Gastroesophageal sphincter (tissue), 4 donors: ENCODE measurements around the gene NFASC. TPM values are rescaled to one million over a fixed set of nuclear protein-coding genes. Genes with fewer than 3 reads are reported as not detected.

ENCODE experiments used
- ATAC-seq: fragments of 150-250 bp; one replicate; pipeline ENCODE4 v1.9.1; 2016; ENCODE audit warnings: mild to moderate bottlenecking, moderate library complexity
- H3K27ac ChIP-seq, 4 donors: fragments of 200-600 bp; sonication (generic) in 3 of 4; 1 replicate in 3 of 4; 2 replicates in 1 of 4; pipeline ENCODE4 v1.5.1; 2016 to 2019
- H3K27me3 ChIP-seq: fragments of 200-600 bp; sonication (generic); one replicate; pipeline ENCODE4 v1.5.1; 2019
- H3K36me3 ChIP-seq, 2 donors: fragments of 200-600 bp; sonication (generic); one replicate each; pipeline ENCODE4 v1.5.1; 2019; ENCODE audit warnings: control low read depth in 1 of 2
- H3K4me1 ChIP-seq, 3 donors: fragments of 200-600 bp; sonication (generic); 1 replicate in 2 of 3; 2 replicates in 1 of 3; pipeline ENCODE4 v1.5.1; 2016 to 2019; ENCODE audit warnings: control low read depth in 2 of 3
- H3K4me3 ChIP-seq, 2 donors: fragments of 200-600 bp; sonication (generic); one replicate each; pipeline ENCODE4 v1.5.1; 2019; ENCODE audit warnings: mild to moderate bottlenecking in 1 of 2, moderate library complexity in 1 of 2
- H3K9me3 ChIP-seq, 3 donors: fragments of 200-600 bp; sonication (generic); one replicate each; pipeline ENCODE4 v1.5.1; 2017 to 2019; ENCODE audit warnings: control low read depth in 2 of 3
- EP300 ChIP-seq: sonication (generic); formaldehyde crosslinking; IDR thresholded peaks from one replicate; pipeline ENCODE4 v1.6.1; 2017; ENCODE audit warnings: antibody characterized with exemption, mild to moderate bottlenecking
- POLR2A ChIP-seq, 2 donors: fragments of 450-650 bp; IDR thresholded peaks; one replicate each; pipeline ENCODE4 v1.6.1; 2017; ENCODE audit warnings: antibody characterized with exemption in 2 of 2, mild to moderate bottlenecking in 2 of 2, moderate library complexity in 1 of 2
- POLR2AphosphoS5 ChIP-seq: sonication (generic); formaldehyde crosslinking; IDR thresholded peaks from one replicate; pipeline ENCODE4 v1.6.1; 2017; ENCODE audit warnings: antibody characterized with exemption
- WGBS, 2 donors: methylation state at CpG; one replicate each; pipeline ENCODE4 v1.1.5; 2018; ENCODE audit warnings: low coverage in 1 of 2; 5-methylcytosine and 5-hydroxymethylcytosine counted together
- total RNA-seq, 4 donors: library from RNA; depleted of rRNA; stranded (reverse); fragments of >200 nt; gene quantifications; one replicate each; pipeline ENCODE4 v1.1.0, GENCODE V29; 2016
- TF ChIP-seq, protein P1 (sequence below), 4 experiments: fragments of 200-600 bp in 2 of 4; fragments of 450-650 bp in 2 of 4; sonication (generic) in 1 of 4; IDR thresholded peaks; one replicate each; pipeline ENCODE4 v1.5.1; 2017 to 2019; ENCODE audit warnings: antibody characterized with exemption in 4 of 4, mild to moderate bottlenecking in 2 of 4, moderate library complexity in 2 of 4

Gene NFASC
- total RNA-seq, 4 donors from 2014 or later = 39.0 to 121 (median 54.5) TPM

DNA sequence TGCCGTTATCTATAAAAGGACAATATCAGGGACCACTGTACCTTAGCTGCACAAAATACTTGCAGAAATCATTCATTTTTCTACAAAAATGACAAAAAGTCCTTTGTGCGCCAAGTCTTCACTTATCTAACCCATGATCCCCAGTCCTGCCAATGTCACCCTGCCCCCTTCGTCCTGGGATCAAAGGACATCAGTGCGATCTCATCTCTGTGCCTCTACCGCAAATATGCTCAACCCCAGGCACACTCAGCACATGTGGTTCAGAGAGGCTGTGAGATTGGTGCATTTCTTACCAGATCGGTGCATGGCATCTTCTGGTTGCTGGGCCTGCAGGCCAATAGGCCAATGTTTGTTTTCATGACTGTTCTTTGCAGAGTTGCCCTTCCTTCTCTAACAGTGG lies 72.8 kb downstream of the NFASC start:
- Histone ChIP-seq H3K27ac (no peak overlapping the region), H3K4me3 (no peak overlapping the region), H3K9me3 (no peaks in the 10 kb centered on the region), H3K27me3 (no peaks in the 10 kb centered on the region), H3K36me3 (peaks cover 0 to 35% of the 10 kb centered on the region in 2 donors), H3K4me1 (peaks cover 0 to 28% (median 0%) of the 10 kb centered on the region in 3 donors)
- no peak for TF ChIP-seq POLR2A (IDR thresholded peaks at IDR 0.05)
- no peak for TF ChIP-seq POLR2AphosphoS5
- TF ChIP-seq EP300 = no peak
- TF ChIP-seq, protein P1, sequence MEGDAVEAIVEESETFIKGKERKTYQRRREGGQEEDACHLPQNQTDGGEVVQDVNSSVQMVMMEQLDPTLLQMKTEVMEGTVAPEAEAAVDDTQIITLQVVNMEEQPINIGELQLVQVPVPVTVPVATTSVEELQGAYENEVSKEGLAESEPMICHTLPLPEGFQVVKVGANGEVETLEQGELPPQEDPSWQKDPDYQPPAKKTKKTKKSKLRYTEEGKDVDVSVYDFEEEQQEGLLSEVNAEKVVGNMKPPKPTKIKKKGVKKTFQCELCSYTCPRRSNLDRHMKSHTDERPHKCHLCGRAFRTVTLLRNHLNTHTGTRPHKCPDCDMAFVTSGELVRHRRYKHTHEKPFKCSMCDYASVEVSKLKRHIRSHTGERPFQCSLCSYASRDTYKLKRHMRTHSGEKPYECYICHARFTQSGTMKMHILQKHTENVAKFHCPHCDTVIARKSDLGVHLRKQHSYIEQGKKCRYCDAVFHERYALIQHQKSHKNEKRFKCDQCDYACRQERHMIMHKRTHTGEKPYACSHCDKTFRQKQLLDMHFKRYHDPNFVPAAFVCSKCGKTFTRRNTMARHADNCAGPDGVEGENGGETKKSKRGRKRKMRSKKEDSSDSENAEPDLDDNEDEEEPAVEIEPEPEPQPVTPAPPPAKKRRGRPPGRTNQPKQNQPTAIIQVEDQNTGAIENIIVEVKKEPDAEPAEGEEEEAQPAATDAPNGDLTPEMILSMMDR (IDR thresholded peaks at IDR 0.05) = no peak
- no peak for ATAC-seq
- 85 to 87% methylated on average over 5 to 6 of the region's 6 CpGs for WGBS, 2 donors

DNA sequence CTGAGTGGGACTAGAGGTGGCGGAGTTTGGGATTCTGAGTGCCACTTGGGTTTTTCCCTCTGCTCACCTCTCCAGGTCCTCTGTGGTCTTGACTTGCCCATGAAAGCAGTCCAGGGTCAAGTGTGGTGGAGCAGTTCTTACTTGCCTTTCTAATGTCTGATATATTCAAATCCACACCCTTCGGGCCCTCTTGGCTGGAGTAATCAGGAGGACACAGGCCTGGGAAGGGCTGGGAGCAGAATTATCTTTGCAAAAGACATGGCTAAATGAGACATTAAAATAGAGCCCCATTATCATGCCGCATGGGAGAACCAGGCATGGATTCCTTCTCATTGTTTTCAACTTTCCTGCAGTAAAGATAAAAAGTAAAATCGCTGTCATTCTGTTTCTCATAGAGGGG lies 74.0 kb downstream of the NFASC start:
- TF ChIP-seq POLR2AphosphoS5 (no peak), EP300 (no peak)
- Histone ChIP-seq H3K36me3 (peaks cover 0 to 35% of the 10 kb centered on the region in 2 donors), H3K4me1 (peaks cover 0 to 28% (median 0%) of the 10 kb centered on the region in 3 donors), H3K9me3 (no peaks in the 10 kb centered on the region), H3K27me3 (no peaks in the 10 kb centered on the region), H3K27ac (no peak overlapping the region), H3K4me3 (no peak overlapping the region)
- ATAC-seq = no peak
- 86 to 100% methylated on average over 2 of the region's 4 CpGs for WGBS, 2 donors

DNA sequence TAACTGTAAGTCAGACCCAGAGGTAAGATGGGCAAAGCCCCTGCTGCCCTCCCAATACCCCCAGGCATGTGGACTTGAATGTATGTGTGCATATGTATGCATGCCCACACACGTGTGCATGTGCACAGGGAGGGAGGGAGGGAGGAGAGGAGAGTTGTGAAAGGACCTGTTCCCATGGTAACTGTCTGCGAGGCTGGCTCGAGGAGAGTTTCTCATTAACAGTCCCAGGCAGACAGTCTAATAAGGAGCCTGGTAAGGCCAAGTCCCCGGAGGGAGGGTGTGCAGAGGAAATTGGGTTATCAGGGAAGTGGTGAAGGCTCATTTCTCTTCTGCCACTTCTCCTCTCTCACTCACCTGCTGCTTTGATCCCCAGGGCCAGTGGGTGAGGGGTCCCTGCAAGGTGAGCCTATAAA lies 74.9 kb downstream of the NFASC start:
- Histone ChIP-seq H3K4me1 (peaks cover 0 to 28% (median 0%) of the 10 kb centered on the region in 3 donors), H3K4me3 (no peak overlapping the region), H3K36me3 (peaks cover 0 to 44% of the 10 kb centered on the region in 2 donors), H3K27ac (no peak overlapping the region), H3K9me3 (no peaks in the 10 kb centered on the region), H3K27me3 (no peaks in the 10 kb centered on the region)
- 8 to 43% methylated on average over 1 to 2 of the region's 4 CpGs for WGBS, 2 donors
- TF ChIP-seq EP300 = no peak
- TF ChIP-seq POLR2AphosphoS5 = no peak
- TF ChIP-seq POLR2A (IDR thresholded peaks at IDR 0.05) = no peak
- TF ChIP-seq, protein P1 (IDR thresholded peaks at IDR 0.05) = no peak
- ATAC-seq = no peak

DNA sequence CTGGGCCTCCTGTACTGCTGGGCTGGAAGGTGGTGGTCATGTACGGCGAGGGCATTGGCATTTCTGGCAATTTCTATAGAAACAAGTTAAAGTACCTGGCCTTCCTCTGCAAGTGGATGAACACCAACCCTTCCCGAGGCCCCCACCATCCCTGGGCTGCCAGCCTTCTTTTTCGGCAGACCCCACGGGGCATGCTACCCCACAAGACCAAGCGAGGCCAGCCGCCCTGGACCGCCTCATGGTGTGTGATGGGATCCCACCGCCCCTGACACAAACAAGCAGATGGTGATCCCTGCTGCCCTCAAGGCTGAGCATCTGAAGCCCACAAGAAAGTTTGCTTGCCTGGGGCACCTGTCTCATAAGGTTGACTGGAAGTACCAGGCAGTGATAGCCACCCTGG lies 76.0 kb downstream of the NFASC start:
- H3K9me3 ChIP-seq = no peaks in the 10 kb centered on the region
- H3K27me3 ChIP-seq = no peaks in the 10 kb centered on the region
- peaks cover 0 to 20% (median 0%) of the 10 kb centered on the region in 3 donors for H3K4me1 ChIP-seq
- 73 to 83% methylated on average over 2 to 3 of the region's 9 CpGs for WGBS, 2 donors
- no peak overlapping the region for H3K27ac ChIP-seq
- ATAC-seq = no peak
- peaks cover 0 to 44% of the 10 kb centered on the region in 2 donors for H3K36me3 ChIP-seq
- TF ChIP-seq, protein P1 (IDR thresholded peaks at IDR 0.05) = no peak
- TF ChIP-seq POLR2AphosphoS5 = no peak
- no peak for TF ChIP-seq EP300
- TF ChIP-seq POLR2A (IDR thresholded peaks at IDR 0.05) = no peak
- no peak overlapping the region for H3K4me3 ChIP-seq

DNA sequence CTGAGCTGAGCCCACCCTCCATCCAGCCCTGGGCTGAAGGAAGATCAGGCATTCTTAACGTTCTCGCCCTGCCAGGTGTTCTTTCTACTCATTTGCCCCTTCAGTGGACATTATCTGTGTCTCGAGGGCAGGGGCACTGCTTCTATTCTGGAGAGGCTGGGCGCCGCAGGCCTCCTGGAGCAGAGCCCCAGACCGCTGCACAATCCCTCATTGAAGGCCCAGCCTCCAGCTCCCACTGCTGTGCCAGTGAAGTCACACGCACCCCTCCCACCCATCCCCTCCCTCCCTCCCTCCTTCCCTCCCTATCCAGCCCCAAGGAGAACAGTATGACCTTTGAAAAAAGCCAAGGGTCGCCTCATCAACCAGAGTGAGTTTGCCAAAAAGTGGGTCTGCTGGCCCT lies 76.7 kb downstream of the NFASC start:
- no peak for ATAC-seq
- Histone ChIP-seq H3K4me3 (no peak overlapping the region), H3K9me3 (no peaks in the 10 kb centered on the region), H3K4me1 (peaks cover 0 to 13% (median 0%) of the 10 kb centered on the region in 3 donors), H3K27ac (no peak overlapping the region), H3K36me3 (peaks cover 0 to 51% of the 10 kb centered on the region in 2 donors), H3K27me3 (no peaks in the 10 kb centered on the region)
- 61 to 100% methylated on average over 1 to 5 of the region's 8 CpGs for WGBS, 2 donors
- TF ChIP-seq, protein P1 (IDR thresholded peaks at IDR 0.05) = no peak
- TF ChIP-seq EP300 (no peak), POLR2A (IDR thresholded peaks at IDR 0.05) (no peak), POLR2AphosphoS5 (no peak)
